Endothelial cell of umbilical vein (primary cell): ENCODE measurements around the gene NHERF2. TPM values are rescaled to one million over a fixed set of nuclear protein-coding genes. Genes with fewer than 3 reads are reported as not detected.

ENCODE experiments used
- BruUV-seq: library from RNA; stranded (reverse); fragments of 400-500 nt; replicated peaks from 2 replicates; lab custom pipeline; 2021; lab: Mats Ljungman, UMichigan
- CTCF ChIA-PET: fragments of 300-600, 350-600 bp; sonication (Branson Sonifier 250); formaldehyde crosslinking; loops from one replicate; lab custom pipeline; 2021; ENCODE audit warnings: antibody characterized with exemption, inconsistent platforms; lab: Charles Lee
- POLR2A ChIA-PET: fragments of 300-600, 350-600 bp; sonication (Branson Sonifier 250); formaldehyde crosslinking; loops from one replicate; lab custom pipeline; 2021; ENCODE audit warnings: antibody characterized with exemption, inconsistent platforms; lab: Charles Lee
- DNase-seq: peaks from one replicate; pipeline ENCODE4 v3.0.0-alpha.2; 2011; ENCODE audit warnings: low read depth, low spot score
- FAIRE-seq: peaks from 2 replicates; lab custom pipeline; 2011; peaks lifted over from hg19 to GRCh38; lab: Jason Lieb, UNC
- H2AFZ ChIP-seq: 2 replicates; pipeline ENCODE4 v1.6.0; 2012; ENCODE audit warnings: low read depth, low read length, control low read depth, inconsistent platforms
- H3K27ac ChIP-seq: 2 replicates; pipeline ENCODE4 v1.5.1; 2011; ENCODE audit warnings: low read depth, mild to moderate bottlenecking, control low read depth, low read length, moderate library complexity; ENCODE audit not compliant: insufficient read depth
- H3K27me3 ChIP-seq, 2 experiments: 2 replicates each; pipeline versions ENCODE4 v1.6.0 to v1.6.1; 2011; ENCODE audit warnings: low read length in 2 of 2, mixed read lengths in 1 of 2; ENCODE audit not compliant: control insufficient read depth in 2 of 2, insufficient read depth in 2 of 2
- H3K36me3 ChIP-seq, 2 experiments: 2 replicates in 1 of 2; 3 replicates in 1 of 2; pipeline ENCODE4 v1.5.1; 2011; ENCODE audit warnings: low read length in 2 of 2, mild to moderate bottlenecking in 1 of 2, moderate library complexity in 1 of 2; ENCODE audit not compliant: control insufficient read depth in 2 of 2, insufficient read depth in 2 of 2; ENCODE audit errors: extremely low read depth in 1 of 2
- H3K4me1 ChIP-seq: 3 replicates; pipeline ENCODE4 v1.5.1; 2011; ENCODE audit warnings: mild to moderate bottlenecking, low read length; ENCODE audit not compliant: control insufficient read depth, insufficient read depth; ENCODE audit errors: extremely low read depth
- H3K4me2 ChIP-seq: 2 replicates; pipeline ENCODE4 v1.6.1; 2011; ENCODE audit warnings: low read length, control low read depth, mixed read lengths; ENCODE audit not compliant: insufficient read depth
- H3K4me3 ChIP-seq, 3 experiments: fragments of 200-600 bp in 1 of 3; sonication (generic), shearing (Covaris generic) in 1 of 3; replicated peaks in 1 of 3; 2 replicates each; pipeline ENCODE4 v1.5.1; 2011 to 2016; ENCODE audit warnings: control low read depth in 3 of 3, low read length in 3 of 3, mild to moderate bottlenecking in 2 of 3, inconsistent platforms in 1 of 3, low read depth in 1 of 3, moderate library complexity in 1 of 3; ENCODE audit not compliant: insufficient read depth in 1 of 3
- H3K79me2 ChIP-seq: 2 replicates; pipeline ENCODE4 v1.6.0; 2012; ENCODE audit warnings: low read length, inconsistent platforms; ENCODE audit not compliant: control insufficient read depth, insufficient read depth
- H3K9ac ChIP-seq: replicated peaks from 2 replicates; pipeline ENCODE3; 2011; ENCODE audit warnings: low read length, control low read depth; ENCODE audit not compliant: insufficient read depth; ENCODE audit errors: extremely low read depth
- H3K9me1 ChIP-seq: replicated peaks from 3 replicates; pipeline ENCODE4 v1.6.0; 2011; ENCODE audit warnings: mild to moderate bottlenecking, low read length; ENCODE audit not compliant: control insufficient read depth, insufficient read depth; ENCODE audit errors: extremely low read depth
- H3K9me3 ChIP-seq: replicated peaks from 2 replicates; pipeline ENCODE4 v1.5.1; 2012; ENCODE audit warnings: low read length, inconsistent platforms; ENCODE audit not compliant: control insufficient read depth, insufficient read depth
- H4K20me1 ChIP-seq: replicated peaks from 2 replicates; pipeline ENCODE3; 2011; ENCODE audit warnings: mild to moderate bottlenecking, low read length; ENCODE audit not compliant: control insufficient read depth, insufficient read depth; ENCODE audit errors: extremely low read depth
- CTCF ChIP-seq, 2 donors: IDR thresholded peaks; 1 replicate in 1 of 2; 2 replicates in 1 of 2; pipeline ENCODE4 v1.5.1; 2011; ENCODE audit warnings: low read length in 2 of 2, mild to moderate bottlenecking in 2 of 2, moderate library complexity in 2 of 2, control low read depth in 1 of 2, inconsistent platforms in 1 of 2, low read depth in 1 of 2; ENCODE audit not compliant: insufficient read depth in 1 of 2; ENCODE audit errors: extremely low read depth in 1 of 2
- EZH2 ChIP-seq: IDR thresholded peaks from 2 replicates; pipeline ENCODE4 v1.6.1; 2012; ENCODE audit warnings: borderline replicate concordance, low read depth, mild to moderate bottlenecking, moderate library complexity, low read length, inconsistent platforms; ENCODE audit not compliant: severe bottlenecking
- FOS ChIP-seq: IDR thresholded peaks from 2 replicates; pipeline ENCODE4 v1.6.1; 2011; ENCODE audit warnings: mild to moderate bottlenecking, low read length, moderate library complexity, borderline replicate concordance; ENCODE audit not compliant: insufficient read depth
- GATA2 ChIP-seq: IDR thresholded peaks from 2 replicates; pipeline ENCODE4 v1.7.0; 2011; ENCODE audit warnings: low read depth, mild to moderate bottlenecking, moderate library complexity, mixed read lengths, low read length; ENCODE audit not compliant: insufficient read length, insufficient read depth
- JUN ChIP-seq: IDR thresholded peaks from 2 replicates; pipeline ENCODE4 v1.6.1; 2011; ENCODE audit warnings: borderline replicate concordance, low read depth; ENCODE audit not compliant: insufficient read length, insufficient read depth
- MAX ChIP-seq: IDR thresholded peaks from 2 replicates; pipeline ENCODE4 v1.6.1; 2011; ENCODE audit not compliant: insufficient read depth, insufficient read length
- MYC ChIP-seq: IDR thresholded peaks from one replicate; pipeline ENCODE4 v1.6.1; 2011; ENCODE audit warnings: mild to moderate bottlenecking, low read depth, low read length
- POLR2A ChIP-seq: IDR thresholded peaks from 2 replicates; pipeline ENCODE4 v1.6.1; 2012; ENCODE audit warnings: low read depth, mild to moderate bottlenecking, control low read depth, low read length
- POLR2AphosphoS5 ChIP-seq: IDR thresholded peaks from 2 replicates; pipeline ENCODE4 v1.6.1; 2012; ENCODE audit warnings: low read depth, mild to moderate bottlenecking, control low read depth, low read length, moderate library complexity; ENCODE audit not compliant: insufficient read depth
- dilution Hi-C: fragments of 300-500 bp; cut with MboI; formaldehyde crosslinking; loops from one replicate; pipeline ENCODE4 v1.15.0; 2019; ENCODE audit warnings: low sequenced_read_pairs; ENCODE audit not compliant: extremely low pct_ligation_motif_present
- intact Hi-C: fragments of 100-400 bp; cut with micrococcal nuclease; formaldehyde crosslinking; loops from one replicate; pipeline ENCODE4 v1.10.0; 2022
- polyA plus RNA-seq, 4 experiments: library from polyadenylated mRNA; depleted of rRNA in 3 of 4; stranded (reverse) in 3 of 4; unstranded in 1 of 4; fragments of >200 nt; gene quantifications; 2 replicates each; pipeline versions ENCODE4 v1.2.1 to v1.2.3, GENCODE V29; 2011 to 2012; ENCODE audit warnings: missing spikeins in 1 of 4
- total RNA-seq: library from RNA; stranded (reverse); gene quantifications from 2 replicates; pipeline ENCODE4 v1.2.3, GENCODE V29; 2021

NHERF2 gene
- total and polyA plus RNA-seq, 2 donors (not counting 3 experiments of a cell fraction or from before 2014, with no cell fraction given): 65.2 to 71.2 TPM

GRCh38 chr16:1992704-1993317, 33.9 kb upstream of the NHERF2 start:
- FAIRE-seq: no peak
- H3K27ac ChIP-seq: no peak overlapping the region
- H4K20me1 ChIP-seq: no peaks in the 10 kb centered on the region
- ChIA-PET CTCF (interaction anchor here (2.5 to 3.9 kb wide), 2 partner anchors 10 to 148 kb away, joined by 9 to 23 read pairs; no protein-coding TSS in a partner anchor), POLR2A (interaction anchor here (0.9 to 1.3 kb wide), 2 partner anchors 28 to 163 kb away, joined by 4 to 5 read pairs; partner anchors contain the start of genes RPS2 and TRAF7)
- peak overlapping the region; percentile 90 for H2AFZ ChIP-seq
- H3K4me1 ChIP-seq: peaks cover 7% of the 10 kb centered on the region
- H3K4me3 ChIP-seq: no peak overlapping the region
- TF ChIP-seq MYC (no peak), MAX (no peak), CTCF (IDR thresholded peaks at IDR 0.05; ENCODE audit: extremely low read depth in 1 of 2, insufficient read depth in 1 of 2, low read depth in 1 of 2, low read length in 2 of 2) (no peak), POLR2AphosphoS5 (no peak), FOS (no peak), JUN (no peak), POLR2A (no peak), EZH2 (no peak), GATA2 (no peak)
- no TSS peak for BruUV-seq
- H3K9me1 ChIP-seq: no peaks in the 10 kb centered on the region
- no peaks in the 10 kb centered on the region for H3K79me2 ChIP-seq
- H3K27me3 ChIP-seq: peaks cover 23 to 24% of the 10 kb centered on the region in 2 experiments
- no peak overlapping the region for H3K4me2 ChIP-seq
- dilution Hi-C loops (no loop called here), intact Hi-C loops (no loop called here)
- no peak for DNase-seq
- H3K9me3 ChIP-seq: no peaks in the 10 kb centered on the region
- peaks cover 0 to 5% of the 10 kb centered on the region in 2 experiments for H3K36me3 ChIP-seq
- H3K9ac ChIP-seq: no peak overlapping the region
